ENCODE data around the gene BST2. TPM values are rescaled to one million over a fixed set of nuclear protein-coding genes. Genes with fewer than 3 reads are reported as not detected.

Gene BST2
- total RNA-seq, 1 donor from 2014 or later = 97.8 TPM

DNA sequence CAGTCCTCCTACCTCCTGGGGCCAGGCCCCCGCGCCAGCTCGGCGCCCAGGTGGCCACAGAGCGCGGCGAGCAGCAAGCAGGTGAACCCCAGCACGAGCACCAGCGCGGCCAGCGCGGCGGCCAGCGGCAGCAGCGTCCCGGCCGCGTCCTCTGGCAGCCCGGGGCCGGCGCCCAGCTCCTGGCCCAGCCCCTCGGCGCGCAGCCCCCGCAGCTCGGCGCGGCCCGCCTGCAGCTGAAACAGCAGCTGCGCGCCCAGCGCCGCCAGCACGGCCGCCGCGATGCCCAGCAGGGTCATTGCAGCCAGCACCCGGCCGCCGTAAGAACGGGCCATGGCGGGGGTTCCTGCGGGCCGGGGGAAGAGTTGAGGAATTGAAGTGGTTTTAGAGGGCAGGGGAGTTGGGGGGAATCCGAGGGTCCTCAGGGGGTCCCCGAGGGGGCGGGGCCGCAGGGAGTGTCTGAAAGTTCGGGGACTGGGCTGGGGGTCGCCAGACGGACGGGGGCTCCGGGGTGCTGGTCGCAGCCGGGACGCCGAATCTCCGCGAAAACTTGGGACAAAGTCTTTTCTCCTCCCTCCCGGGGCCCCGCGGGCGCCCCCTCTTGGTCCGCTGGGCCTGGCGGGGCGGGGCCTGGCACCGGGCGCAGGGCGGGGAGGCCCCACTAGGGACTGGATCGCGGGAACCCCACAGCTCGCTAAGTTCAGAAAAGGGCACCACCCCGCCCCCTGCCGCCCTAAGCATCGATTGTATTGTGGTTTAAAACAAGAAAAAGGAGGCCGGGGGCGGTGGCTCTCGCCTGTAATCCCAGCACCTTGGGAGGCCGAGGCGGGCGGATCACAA lies 42.9 kb upstream of the BST2 start, which contains the start of gene TMEM221:
Gene TMEM221 (minus strand): TSS at position 538 of the 837 bp plus-strand sequence. CDS start 206 bp downstream, at position 332.
- peak; percentile 74 for DNase-seq (ENCODE audit: low spot score)
- Mint-ChIP-seq H3K27ac (ENCODE audit: unreplicated experiment) (no peak within 1 kb of the TSS), H3K4me3 (ENCODE audit: unreplicated experiment) (peak within 1 kb of the TSS; percentile 56), H3K4me1 (ENCODE audit: unreplicated experiment) (no peaks in the 10 kb centered on the region), H3K27me3 (ENCODE audit: unreplicated experiment) (peaks cover 6% of the 10 kb centered on the region), H3K36me3 (ENCODE audit: low read depth, unreplicated experiment) (no peaks in the 10 kb centered on the region), H3K9me3 (ENCODE audit: unreplicated experiment) (no peaks in the 10 kb centered on the region)
- TF ChIP-seq, protein P1, sequence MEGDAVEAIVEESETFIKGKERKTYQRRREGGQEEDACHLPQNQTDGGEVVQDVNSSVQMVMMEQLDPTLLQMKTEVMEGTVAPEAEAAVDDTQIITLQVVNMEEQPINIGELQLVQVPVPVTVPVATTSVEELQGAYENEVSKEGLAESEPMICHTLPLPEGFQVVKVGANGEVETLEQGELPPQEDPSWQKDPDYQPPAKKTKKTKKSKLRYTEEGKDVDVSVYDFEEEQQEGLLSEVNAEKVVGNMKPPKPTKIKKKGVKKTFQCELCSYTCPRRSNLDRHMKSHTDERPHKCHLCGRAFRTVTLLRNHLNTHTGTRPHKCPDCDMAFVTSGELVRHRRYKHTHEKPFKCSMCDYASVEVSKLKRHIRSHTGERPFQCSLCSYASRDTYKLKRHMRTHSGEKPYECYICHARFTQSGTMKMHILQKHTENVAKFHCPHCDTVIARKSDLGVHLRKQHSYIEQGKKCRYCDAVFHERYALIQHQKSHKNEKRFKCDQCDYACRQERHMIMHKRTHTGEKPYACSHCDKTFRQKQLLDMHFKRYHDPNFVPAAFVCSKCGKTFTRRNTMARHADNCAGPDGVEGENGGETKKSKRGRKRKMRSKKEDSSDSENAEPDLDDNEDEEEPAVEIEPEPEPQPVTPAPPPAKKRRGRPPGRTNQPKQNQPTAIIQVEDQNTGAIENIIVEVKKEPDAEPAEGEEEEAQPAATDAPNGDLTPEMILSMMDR (IDR thresholded peaks at IDR 0.05; ENCODE audit: unreplicated experiment) = peak; percentile 37

DNA sequence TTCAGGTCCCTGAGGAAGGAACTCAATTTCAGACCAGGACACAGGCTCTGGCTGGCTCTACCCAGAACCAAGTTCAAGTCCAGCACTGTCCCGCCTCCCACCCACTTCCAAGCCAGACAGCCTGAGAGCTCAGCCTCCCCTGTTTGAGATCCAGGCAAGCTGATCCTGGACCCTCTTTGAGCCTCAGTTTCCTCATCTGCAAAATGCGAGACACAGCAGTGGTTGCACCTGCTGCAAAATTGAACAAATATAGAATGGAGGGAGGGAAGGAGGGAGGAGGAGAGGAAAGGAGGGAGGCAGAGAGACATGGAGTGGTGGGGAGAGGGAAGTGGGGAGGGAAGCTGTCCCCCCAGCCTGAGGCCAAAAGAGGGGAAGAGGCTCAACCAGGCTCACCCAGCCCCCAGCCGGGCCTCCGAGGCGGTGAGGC lies 42.3 kb upstream of the BST2 start:
- H3K27me3 Mint-ChIP-seq (ENCODE audit: unreplicated experiment) = peaks cover 6% of the 10 kb centered on the region
- H3K36me3 Mint-ChIP-seq (ENCODE audit: low read depth, unreplicated experiment) = no peaks in the 10 kb centered on the region
- no peaks in the 10 kb centered on the region for H3K4me1 Mint-ChIP-seq (ENCODE audit: unreplicated experiment)
- TF ChIP-seq, protein P1 (IDR thresholded peaks at IDR 0.05; ENCODE audit: unreplicated experiment) = no peak
- H3K4me3 Mint-ChIP-seq (ENCODE audit: unreplicated experiment) = peak overlapping the region; percentile 56
- no peak for DNase-seq (ENCODE audit: low spot score)
- H3K27ac Mint-ChIP-seq (ENCODE audit: unreplicated experiment) = no peak overlapping the region
- no peaks in the 10 kb centered on the region for H3K9me3 Mint-ChIP-seq (ENCODE audit: unreplicated experiment)

DNA sequence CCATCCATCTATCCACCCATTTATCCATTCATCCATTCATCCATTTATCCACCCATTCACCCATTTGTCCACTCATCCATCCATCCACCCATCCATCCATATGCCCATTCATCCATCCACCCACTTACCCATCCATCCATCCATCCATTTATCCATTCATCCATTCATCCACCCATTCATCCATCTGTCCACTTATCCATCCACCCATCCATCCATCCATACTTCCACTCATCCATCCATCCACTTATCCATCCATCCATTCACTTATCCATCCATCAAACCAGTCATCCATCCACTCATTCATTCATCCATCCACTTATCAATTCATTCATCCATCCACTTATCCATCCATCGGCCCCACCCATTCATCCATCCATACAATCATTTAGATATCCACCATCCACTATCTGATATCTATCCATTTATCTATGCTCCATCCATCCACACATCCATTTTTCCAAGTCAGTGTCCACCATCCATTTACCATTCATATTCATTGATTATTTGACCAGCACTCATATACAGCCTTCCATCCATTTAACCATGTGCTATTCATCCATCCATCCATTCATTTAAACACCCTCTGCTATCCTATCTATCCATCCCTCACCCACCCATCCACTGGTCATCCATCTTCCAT lies 40.2 kb upstream of the BST2 start:
- DNase-seq (ENCODE audit: low spot score) = no peak
- Mint-ChIP-seq H3K4me3 (ENCODE audit: unreplicated experiment) (no peak overlapping the region), H3K36me3 (ENCODE audit: low read depth, unreplicated experiment) (no peaks in the 10 kb centered on the region), H3K4me1 (ENCODE audit: unreplicated experiment) (no peaks in the 10 kb centered on the region), H3K27me3 (ENCODE audit: unreplicated experiment) (peaks cover 6% of the 10 kb centered on the region), H3K9me3 (ENCODE audit: unreplicated experiment) (no peaks in the 10 kb centered on the region), H3K27ac (ENCODE audit: unreplicated experiment) (no peak overlapping the region)
- TF ChIP-seq, protein P1 (IDR thresholded peaks at IDR 0.05; ENCODE audit: unreplicated experiment) = no peak

DNA sequence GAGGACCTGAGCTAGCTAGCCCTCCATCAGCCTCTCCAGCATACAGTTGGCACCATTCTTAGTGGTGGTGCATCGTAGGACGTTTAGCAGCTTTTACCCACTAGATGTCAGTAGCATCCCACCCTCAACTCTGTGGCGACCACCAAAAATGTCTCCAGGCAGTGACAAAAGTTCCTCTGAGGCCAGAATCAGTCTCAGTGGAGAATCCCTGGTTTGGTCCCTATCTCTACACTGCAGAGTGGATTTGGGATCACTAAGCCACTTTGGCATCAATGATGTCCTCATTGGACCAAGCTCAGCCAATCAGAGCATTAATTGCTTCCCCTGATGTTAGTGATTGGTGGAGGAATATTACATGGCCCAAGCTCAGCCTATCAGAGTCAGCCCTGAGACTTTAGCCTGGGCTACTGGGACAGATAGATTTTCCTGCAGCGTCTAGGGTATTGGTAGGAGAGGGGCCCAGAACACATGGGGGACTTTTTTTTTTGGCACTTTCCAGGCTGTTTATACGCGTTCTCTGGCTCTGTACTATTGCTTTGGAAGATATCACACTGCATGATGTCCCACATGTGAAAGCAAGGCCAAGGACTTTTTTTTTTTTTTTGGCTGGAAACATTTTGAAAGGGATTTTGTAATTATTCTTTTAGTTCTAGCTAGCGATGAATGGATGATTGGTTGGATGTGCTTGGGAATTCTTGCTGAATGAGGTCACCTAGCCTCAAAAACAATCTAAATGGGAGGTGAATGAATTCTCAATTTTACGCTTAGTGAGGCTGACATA lies 36.0 kb upstream of the BST2 start:
- H3K4me1 Mint-ChIP-seq (ENCODE audit: unreplicated experiment) = no peaks in the 10 kb centered on the region
- H3K9me3 Mint-ChIP-seq (ENCODE audit: unreplicated experiment) = no peaks in the 10 kb centered on the region
- no peak overlapping the region for H3K4me3 Mint-ChIP-seq (ENCODE audit: unreplicated experiment)
- no peaks in the 10 kb centered on the region for H3K36me3 Mint-ChIP-seq (ENCODE audit: low read depth, unreplicated experiment)
- H3K27me3 Mint-ChIP-seq (ENCODE audit: unreplicated experiment) = no peaks in the 10 kb centered on the region
- H3K27ac Mint-ChIP-seq (ENCODE audit: unreplicated experiment) = no peak overlapping the region
- TF ChIP-seq, protein P1 (IDR thresholded peaks at IDR 0.05; ENCODE audit: unreplicated experiment) = no peak
- peak; percentile 40 for DNase-seq (ENCODE audit: low spot score)
